ENCODE results near the gene IL18.
"Not testable (repeated sequence)": the region's sequence is repeated elsewhere in the genome, so short reads cannot be mapped to it uniquely, and the experiment has no call there.

IL18 gene

DNA sequence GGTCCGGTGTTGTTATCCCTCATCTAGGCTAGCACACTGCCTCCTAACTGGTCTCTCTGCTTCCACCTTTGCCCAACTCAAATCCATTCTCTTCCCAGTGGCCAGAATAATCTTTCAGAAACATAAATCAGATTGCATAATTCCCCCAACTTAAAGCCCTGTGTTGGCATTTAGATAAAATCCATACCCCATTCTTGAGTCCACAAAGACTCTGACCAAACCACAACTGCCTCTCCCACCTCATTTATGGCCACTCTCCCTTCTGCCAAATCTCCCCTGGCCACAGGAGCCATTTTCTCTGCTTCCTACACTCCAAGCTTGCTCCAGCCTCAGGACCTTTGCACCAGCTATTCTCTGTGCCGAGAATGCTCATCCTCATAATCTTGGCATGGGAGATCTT is 36.8 kb downstream of the IL18 start:
- DNase-seq: no peak
- intact Hi-C loops (cut with DNase I): no loop called here

GRCh38 chr11:112123129-112123528 is 40.8 kb downstream of the IL18 start:
- no peak for DNase-seq
- intact Hi-C loops (cut with DNase I): no loop called here

DNA sequence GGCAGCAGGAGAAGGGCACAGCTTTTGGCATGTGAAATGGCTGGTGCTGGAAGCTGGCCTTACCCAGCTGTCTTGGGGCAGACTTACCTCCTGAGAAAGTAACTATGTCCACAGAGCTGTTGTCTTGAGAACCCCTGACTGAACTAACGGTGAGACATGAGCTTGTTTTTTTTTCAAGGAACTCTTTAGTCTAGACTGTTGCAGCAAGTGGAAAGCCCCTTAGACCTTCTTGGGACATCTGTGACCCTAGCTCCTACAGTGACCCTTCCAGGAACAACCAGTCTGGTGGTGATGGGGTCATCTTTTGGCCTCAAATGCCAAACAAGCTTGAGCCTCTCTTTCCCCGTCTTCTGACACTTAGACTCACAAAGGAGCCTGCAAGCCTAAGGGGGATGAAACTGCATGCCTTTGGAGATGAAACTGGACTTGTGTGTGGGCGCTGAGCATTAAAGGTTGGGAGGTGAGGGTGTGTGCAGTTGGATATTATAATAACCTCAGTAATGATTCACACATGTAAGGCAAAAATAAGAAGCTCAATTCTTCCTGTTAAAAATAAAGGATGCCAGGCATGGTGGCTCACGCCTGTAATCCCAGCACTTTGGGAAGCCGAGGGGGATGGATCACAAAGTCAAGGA is 41.8 kb downstream of the IL18 start:
- no peak for DNase-seq
- intact Hi-C loops (cut with DNase I): no loop called here

DNA sequence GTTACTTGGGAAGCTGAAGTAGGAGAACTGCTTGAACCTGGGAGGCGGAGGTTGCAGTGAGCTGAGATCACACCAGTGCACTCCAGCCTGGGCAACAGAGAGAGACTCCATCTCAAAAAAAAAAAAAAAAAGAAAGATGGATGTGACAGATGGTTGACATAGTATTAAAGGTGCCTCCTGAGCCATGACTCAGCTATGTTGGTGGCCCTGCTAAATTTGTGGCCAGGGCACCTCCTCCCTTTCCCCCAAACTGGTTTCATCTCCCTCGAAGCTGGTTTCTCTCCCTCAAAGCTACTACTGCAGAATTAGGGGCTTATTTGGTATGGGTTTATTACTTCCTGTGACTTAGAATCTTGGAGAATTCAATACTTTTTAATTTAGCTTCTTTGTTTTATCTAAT is 45.7 kb downstream of the IL18 start:
- intact Hi-C loops (cut with DNase I): no loop called here
- DNase-seq: no peak

DNA sequence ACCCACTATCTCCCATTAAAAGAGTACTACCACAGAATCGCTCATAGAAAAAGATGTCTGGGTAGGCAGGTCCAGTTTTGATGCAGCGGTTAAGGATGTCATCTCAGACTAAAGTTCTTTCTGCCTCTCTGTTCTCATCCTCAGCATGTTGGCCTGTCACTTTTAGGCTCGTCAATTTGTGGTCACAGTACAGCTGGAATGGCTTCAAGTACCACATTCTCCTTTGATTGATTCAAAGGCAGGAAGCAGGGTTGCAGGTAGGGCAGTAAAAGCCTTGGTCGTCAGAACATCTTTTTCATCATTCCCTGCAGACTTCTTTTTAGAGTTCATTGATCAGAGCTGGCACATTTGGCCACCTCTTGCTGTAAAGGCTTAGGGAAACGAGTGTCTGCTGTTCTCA is 48.5 kb downstream of the IL18 start:
- DNase-seq: no peak
- intact Hi-C loops (cut with DNase I): no loop called here

DNA sequence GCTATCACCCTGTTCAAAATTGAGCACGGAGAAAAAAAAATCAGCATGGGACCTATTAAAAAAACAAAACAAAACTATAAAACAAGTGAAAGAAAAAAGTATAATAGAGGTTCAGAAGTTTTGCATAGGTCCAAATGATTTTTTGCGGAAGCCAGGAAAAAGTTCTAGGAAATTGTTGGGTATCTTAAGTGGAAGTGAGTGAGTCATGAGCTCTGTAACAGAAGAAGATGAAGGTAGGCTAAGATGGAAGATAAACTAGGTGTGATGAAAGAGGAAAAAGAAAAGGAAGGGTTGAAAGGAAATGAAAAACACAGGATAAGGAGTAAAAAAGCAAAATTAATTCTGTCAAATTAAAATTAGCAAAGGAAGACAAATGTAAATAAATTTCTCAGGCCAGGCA is 49.4 kb downstream of the IL18 start:
- intact Hi-C loops (cut with DNase I): no loop called here
- no peak for DNase-seq

- intact Hi-C loops (cut with DNase I): loop anchor here (1.0 to 2.0 kb wide), 2 partner anchors 61 to 167 kb away; partner anchors contain the start of gene BCO2
- DNase-seq: no peak
These were observed 50.1 kb downstream of the IL18 start for GRCh38 chr11:112113539-112114457.

GRCh38 chr11:112106070-112106469 is 57.8 kb downstream of the IL18 start:
- intact Hi-C loops (cut with DNase I): no loop called here
- no peak for DNase-seq

DNA sequence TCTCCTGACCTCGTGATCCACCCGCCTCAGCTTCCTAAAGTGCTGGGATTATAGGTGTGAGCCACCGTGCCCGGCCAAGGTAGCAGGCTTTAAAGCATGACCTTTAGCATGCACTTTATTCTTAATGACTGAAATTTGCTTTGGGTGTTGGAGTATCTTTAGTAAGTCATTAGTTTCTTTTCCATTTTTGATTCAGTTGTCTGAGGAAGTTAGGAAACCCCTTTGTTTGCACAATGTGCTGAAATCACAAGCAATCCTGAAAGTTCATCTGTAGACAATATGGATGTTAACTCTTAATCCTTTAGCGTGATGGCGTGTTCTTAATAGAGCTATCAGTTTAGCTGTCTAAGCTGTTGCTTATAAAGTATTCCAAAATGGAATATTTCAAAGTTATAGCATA is 60.4 kb downstream of the IL18 start:
- intact Hi-C loops (cut with DNase I): no loop called here
- DNase-seq: no peak

DNA sequence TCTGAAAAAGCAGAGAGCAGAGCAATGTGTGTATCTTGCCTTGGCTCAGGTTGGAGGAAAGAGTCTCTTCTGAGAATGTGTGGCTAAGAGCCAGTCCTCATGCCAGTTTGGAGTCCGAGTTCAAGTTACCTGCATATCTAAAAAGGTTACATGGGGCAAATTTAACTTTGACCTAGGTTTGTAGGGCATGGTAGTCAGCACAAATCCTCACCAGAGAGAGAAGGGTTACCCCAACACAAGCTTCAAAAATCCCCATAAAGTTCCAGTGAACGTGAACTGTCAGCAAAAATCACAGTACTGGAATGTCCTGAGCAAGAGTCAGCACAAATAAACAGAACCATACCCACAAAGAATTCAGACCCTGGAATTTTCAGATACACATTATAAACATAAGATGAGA is 63.4 kb downstream of the IL18 start:
- intact Hi-C loops (cut with DNase I): no loop called here
- DNase-seq: no peak

DNA sequence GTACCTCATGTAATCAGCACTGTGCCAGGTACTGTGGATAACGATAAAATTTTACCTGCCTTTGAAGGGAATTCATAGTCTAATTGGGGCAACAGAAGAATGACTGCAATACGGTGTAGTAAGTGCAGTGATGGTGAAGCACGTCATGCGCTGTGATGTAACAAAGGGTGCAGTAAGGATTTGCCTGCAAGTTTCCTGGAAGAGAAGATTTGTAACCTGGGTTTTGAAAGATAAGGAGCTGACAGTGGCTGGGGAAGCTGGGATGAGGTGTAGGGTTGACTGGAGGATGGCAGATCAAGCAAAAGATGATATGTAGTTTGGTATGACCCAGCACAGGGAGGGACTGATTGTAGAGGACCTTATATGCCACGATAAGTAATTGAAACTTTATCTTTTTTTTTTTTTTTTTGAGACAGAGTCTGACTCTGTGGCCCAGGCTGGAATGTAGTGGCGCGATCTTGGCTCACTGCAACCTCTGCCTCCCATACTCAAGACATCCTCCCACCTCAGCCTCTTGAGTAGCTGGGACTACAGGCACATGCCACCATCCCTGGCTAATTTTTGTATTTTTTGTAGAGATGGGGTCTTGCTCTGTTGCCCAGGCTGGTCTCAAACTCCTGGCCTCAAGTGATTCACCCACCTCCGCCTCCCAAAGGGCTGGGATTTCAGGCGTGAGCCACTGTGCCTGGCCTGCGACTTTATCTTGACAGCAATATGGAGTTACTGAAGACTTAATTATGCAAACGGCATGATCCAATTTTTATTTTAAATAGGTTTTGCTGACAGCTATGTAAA is 66.0 kb downstream of the IL18 start:
- no peak for DNase-seq
- intact Hi-C loops (cut with DNase I): no loop called here

DNA sequence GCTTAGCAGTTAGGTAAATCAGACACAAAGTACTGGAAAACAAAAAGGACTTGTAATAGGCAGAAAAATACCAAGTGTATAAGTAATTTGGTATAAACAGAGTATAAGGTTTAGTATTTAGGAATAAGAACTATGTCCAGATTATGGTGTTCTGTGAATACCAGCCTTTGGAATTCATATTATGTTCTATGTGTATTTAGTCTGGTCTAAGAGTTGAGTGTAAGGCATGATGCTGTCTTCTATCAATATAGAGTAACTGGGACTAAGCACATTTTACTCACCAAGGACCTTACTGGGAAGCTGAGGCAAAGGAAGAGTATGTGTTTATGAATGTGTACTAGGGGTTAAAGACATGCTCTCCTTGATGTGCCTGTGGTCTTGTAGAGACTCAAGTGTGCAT is 67.7 kb downstream of the IL18 start:
- intact Hi-C loops (cut with DNase I): no loop called here
- DNase-seq: no peak

DNA sequence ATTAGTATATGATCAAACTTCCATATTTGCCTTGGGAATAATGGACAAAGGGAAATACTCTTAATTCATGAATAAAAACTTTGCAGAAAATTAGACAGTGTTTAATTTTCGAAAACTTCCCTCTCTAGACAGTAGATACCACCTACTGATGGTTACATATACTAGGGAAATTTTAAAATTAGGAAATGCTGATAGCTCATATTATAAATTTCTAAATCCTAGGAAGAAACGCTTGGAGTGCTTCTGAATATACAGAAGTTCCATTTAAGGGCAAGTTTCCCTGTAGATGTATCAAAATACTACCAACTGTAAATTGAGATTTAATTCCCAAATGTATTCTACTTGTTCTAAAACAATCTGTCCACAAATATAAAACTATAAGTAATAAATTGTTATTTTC is 68.6 kb downstream of the IL18 start:
- DNase-seq; intact Hi-C loops (cut with DNase I): not testable (repeated sequence)

Data from posterior cingulate gyrus (tissue), 11 donors.